Right ventricle myocardium inferior (tissue), 1 donor: ENCODE measurements around the gene NUP210. TPM values are rescaled to one million over a fixed set of nuclear protein-coding genes. Genes with fewer than 3 reads are reported as not detected.

Experiments used
- ATAC-seq: fragments of 200-7000 bp; cut with Tn5 transposase; one replicate; pipeline ENCODE4 v1.9.1; 2020; ENCODE audit warnings: mild to moderate bottlenecking, moderate library complexity
- DNase-seq: peaks from one replicate; pipeline ENCODE4 v3.0.0; 2021; ENCODE audit errors: missing footprints
- intact Hi-C: fragments of 100-400 bp; cut with DNase I; formaldehyde crosslinking; loops from one replicate; pipeline ENCODE4 v1.11.0; 2022
- total RNA-seq: library from RNA; stranded (reverse); fragmentation: NEBNext Ultra II Directional; extraction: Animal tissue kit (Norgen Biotek cat#: 25700); gene quantifications from one replicate; pipeline ENCODE4 v1.2.1, GENCODE V29; 2021
- donor health status: DM: no; HTN: yes; CAD: no; lungs with severe emphysema.

The NUP210 gene
- total RNA-seq, 1 donor from 2014 or later = 3.5 TPM

DNA sequence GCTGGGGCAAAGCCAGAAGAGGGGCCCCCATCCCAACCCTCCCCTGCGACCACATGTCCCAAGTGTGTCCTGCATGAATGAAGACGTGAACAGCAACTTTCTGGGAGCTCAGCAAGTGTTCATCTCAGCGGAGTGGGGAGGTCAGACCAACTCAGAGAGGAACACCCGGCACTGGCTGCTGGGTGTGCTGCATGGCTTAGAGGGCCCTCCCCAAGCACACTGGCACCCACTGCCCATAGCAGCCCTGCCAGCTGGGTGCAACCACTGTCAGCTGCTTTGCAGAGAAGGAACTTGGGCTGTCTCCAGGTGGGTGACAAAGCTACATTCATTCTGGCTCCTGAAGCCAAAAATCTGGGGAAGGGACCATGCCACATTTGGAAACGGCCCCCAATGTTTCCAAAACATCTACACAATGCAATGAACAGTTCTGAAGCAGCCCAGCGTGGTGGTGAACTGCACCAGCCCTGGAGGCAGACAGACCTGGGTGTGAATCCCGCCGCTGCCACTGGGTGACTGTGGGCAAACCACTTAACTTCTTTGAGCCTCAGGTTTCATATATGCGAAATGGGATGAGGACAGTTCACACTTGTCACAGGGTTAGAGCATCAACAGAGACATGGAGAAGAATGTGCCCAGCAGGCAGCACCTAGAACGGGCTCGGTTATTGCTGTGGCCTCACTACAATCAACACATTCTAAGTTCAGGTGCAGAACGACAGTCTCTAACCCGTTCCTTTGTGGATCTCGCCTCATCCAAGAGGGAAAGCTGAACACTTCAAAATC, 145.4 kb downstream of the NUP210 start:
- ATAC-seq = no peak
- no peak for DNase-seq
- intact Hi-C loops = no loop called here

DNA sequence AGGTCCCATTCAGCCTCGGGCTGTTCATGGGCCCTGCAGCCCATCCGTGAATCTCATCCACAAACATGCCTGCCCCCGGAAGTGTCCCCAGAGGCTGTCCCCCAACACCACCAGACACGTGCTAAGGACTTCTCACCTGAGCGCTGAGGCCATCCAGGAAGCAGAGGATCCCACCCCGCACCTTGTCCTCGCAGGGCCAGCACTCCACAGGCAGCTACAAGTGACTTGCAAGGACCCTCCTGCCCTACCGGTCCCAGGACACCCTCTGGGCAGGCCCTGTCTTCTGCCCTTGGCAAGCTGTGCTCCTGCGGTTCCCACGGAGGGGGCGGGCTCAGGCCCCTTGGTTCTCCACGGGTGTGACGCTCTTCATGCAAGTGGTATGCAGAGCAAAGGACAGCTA, 146.0 kb downstream of the NUP210 start:
- intact Hi-C loops = no loop called here
- ATAC-seq (no peak), DNase-seq (no peak)

DNA sequence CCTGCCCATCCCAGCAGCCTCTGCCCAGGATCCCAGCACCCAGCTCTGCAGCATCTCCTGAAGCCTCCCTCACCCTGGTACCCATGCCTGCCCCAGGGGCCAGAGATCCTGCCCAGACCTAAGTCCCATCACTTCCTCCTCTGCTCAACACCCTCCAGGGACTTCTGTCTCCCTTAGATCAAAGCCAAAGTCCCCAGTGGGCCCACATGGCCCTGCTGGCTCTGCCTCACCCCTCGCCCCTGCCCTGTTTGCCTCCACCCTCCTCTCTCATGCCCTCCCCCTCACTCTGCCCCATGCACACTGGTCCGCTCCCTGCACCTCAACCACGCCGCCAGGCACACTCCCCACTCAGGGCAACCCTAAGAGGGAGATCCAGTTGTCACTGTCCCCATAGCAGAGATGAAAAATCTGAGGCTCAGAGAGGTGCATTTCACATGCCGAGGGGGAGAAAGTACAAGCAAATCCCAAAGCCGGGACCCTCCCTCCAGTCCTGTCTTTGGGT, 146.5 kb downstream of the NUP210 start:
- intact Hi-C loops = no loop called here
- DNase-seq (no peak), ATAC-seq (no peak)

DNA sequence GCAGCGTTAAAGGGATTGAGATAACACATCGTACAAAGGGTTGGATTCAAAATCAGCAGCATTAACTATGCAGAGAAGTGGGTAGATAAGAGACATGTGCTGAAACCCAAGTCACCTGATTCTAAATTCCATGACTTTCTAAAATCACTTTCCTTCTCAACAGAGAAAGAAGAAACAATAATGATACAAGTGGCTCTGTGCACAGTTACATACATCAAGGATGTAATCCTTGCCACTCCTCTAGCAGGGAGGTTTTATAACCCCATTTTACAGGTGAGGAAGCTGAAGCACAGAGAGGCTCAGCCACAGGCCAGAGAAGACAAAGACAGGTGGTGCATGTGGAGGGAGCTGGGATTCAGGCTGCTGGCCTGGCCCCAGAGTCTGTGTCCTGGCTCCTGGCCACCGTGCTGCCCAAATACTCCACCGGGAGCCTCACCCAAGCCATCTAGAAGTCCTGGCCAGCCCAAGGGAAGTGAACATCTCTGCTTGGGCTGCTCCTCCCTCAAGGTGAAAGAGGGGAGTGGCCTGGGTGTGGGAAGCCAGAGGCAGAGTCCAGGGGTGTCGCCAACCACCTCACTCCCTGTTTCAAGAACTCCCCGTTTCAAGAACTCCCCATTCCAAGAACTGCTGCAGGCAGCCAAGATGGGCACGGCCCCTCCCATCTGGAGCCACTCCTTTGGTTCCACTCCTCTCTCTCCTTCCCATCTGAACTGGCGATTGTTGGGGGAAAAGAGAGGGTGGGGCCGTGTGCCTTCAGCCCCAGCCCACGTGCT, 147.1 kb downstream of the NUP210 start:
- no peak for ATAC-seq
- DNase-seq = no peak
- intact Hi-C loops = no loop called here

DNA sequence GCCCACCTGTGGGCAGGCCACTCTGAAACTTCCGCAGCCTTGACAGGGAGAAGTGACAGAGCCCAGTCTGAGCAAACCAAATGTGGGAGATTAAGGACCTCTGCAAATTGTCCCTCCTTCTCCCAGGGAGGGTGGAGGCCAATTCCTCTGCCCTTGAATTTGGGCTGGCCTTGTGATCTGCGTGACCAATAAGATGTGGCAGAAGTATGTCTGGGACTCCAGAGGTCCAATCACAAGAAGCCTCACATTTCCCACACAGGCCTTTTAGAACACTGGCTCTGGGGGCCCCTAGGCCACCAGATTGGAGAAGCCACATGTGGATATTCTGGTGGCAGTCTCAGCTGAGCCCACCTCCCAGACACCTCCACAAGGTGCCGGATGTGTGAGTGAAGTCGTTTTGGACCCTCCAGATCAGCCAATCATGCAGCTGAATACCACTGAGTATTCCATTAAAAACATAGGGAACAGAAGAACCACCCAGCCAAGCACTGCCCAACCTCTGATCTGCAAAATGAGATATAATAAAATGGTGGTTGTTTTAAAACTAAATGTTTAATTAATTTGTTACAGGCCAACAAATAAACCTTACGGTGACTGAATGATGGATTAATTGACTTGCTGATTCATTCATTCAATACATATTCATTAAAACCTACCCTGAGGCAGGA, 150.3 kb downstream of the NUP210 start:
- DNase-seq (no peak), ATAC-seq (no peak)
- intact Hi-C loops = no loop called here

DNA sequence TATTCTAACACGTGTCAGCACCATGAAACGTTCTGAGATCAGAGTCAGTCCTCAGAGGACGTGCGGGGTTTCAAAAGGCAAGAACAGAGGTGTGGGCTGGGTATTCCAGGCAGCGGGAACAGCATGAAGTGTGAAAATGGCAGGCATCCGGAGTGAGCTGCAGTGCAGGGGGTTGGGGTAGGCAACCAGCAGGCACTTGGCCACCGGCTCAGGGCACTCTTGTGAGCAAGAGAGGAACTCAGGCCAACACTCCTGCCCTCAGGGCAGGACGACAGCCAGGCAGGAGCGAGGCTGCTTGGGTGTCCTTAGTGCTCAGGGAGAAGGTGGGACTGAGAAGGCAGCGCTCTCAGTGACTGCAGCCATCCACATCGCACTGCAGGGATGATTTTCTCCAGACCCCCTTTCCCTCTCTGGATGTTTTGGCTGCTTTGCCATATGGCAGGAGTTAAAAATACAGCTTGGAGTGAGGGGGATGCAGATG, 151.1 kb downstream of the NUP210 start:
- intact Hi-C loops = no loop called here
- DNase-seq (no peak), ATAC-seq (no peak)

DNA sequence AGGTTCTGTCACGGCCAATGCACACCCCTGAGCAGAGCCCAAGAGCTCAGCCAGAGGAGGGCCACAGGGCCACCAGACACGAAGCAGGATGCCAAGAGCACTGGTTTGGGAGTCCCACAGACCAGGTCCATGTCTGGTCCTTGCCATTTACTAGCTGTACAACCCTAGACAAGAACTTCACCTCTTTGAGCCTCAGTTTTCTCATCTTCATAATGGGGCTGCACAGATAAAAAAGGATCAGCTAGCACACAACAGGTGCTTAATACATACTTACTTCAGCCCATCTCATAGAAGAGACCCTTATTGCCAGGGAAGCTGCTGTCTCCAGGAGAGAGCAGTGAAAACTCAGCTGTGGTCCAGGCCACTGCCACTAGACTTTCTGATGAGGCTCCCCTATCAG, 152.0 kb downstream of the NUP210 start:
- intact Hi-C loops = no loop called here
- ATAC-seq = no peak
- DNase-seq = no peak

DNA sequence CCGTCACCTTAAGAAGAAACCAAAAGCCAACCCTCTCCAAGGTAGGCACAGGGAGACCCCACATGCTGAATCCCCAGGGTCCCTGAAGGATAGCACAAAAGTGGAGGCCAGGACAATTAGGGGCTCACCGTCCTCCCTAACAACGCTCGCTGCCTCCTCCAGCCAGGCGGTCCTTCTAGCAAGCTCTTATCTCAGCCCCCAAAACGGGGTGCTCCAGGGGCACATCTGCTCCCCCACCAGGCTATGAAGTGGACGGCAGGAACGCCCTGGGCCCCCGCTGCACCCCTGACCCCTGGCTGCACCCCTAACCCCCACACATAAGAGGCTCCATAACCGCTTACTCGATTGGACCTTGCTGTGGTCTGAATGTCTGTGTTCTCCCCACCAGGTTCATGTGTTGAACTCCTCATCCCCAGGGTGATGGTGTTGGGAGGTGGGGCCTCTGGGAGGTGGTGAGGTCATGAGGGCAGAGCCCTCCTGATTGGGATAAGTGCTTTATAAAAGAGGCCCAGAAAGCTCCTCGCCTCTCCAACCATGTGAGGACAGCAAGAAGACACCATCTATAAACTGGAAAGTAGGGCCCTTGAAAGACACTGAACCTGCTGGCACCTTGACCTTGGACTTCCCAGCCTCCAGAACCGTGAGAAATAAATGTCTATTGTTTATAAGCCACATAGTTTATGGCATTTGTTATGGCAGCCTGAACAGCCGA, 153.3 kb downstream of the NUP210 start:
- intact Hi-C loops = no loop called here
- ATAC-seq = no peak
- DNase-seq = no peak

Other genes with a start within 250 kb of the NUP210 start
- 37.5 TPM for gene HDAC11, start 60.0 kb upstream of the NUP210 start, total RNA-seq
- gene FBLN2, start 128.8 kb upstream of the NUP210 start, total RNA-seq = 81.1 TPM